ENCODE measurements around the gene TUBE1.
"Not testable (repeated sequence)": the region's sequence is repeated elsewhere in the genome, so short reads cannot be mapped to it uniquely, and the experiment has no call there.

TUBE1 gene

GRCh38 chr6:112065426-112065986 lies 21.8 kb downstream of the TUBE1 start:
- no peak for DNase-seq (ENCODE audit: low read depth)

DNA sequence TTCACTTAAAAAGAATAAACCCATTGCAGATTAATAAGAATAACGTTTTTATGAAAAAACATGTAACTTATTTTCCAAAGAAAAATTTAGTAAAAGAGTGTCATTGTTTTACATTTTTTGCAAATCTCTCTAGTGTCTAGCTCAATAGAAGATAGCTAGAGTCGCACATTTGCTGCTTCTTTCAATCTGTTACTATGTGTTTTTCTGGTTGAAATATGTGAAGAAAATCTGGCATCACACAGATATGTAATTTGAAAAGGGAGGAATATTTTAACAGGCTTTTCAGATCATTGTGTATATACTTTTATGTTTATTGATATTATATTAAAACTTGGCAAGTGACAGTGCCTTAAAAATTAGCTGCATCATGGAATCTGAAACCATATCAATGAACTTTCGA lies 24.3 kb downstream of the TUBE1 start:
- no peak for DNase-seq (ENCODE audit: low read depth)

- DNase-seq (ENCODE audit: low read depth), result no peak
These were observed 25.7 kb downstream of the TUBE1 start for GRCh38 chr6:112061605-112062004.

- no peak for DNase-seq (ENCODE audit: low read depth)
These were observed 28.8 kb downstream of the TUBE1 start for GRCh38 chr6:112058243-112059032.

DNA sequence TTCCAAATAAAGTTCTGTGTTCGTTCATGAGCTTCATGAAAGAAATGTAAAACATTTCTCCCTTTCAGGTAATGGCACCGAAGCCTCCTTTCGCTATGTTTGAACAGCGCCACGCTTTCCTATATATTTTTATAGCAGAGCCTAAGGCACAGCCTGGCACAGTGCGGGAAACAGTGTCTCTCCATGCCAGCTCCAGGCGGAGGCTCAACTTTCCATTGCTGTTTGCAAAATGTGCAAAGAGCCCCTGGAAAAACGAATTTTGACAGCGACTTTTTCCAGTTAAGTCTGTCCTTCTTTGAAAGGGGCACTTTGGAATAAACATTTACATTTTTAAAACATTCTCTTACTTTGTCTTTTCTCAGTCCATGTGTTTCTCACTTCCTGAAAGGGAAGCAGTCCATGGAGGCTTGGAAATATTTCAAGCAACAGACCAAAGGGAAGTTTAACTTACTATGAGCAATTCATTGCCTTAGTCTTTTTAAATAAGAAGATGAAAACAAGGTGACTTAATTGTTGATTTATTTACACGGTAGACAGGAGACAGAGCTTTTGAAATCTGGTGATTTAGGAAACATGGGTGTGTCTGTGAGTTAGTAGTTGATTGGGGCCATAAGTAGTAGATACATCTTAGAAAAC lies 32.6 kb downstream of the TUBE1 start:
- no peak for DNase-seq (ENCODE audit: low read depth)

- no peak for DNase-seq (ENCODE audit: low read depth)
These were observed 33.3 kb downstream of the TUBE1 start, which contains the start of gene CCN6 for GRCh38 chr6:112054001-112054400. TSS of gene CCN6 (plus strand) at chr6:112054104. CDS start at chr6:112054358, 254 bp downstream.

DNA sequence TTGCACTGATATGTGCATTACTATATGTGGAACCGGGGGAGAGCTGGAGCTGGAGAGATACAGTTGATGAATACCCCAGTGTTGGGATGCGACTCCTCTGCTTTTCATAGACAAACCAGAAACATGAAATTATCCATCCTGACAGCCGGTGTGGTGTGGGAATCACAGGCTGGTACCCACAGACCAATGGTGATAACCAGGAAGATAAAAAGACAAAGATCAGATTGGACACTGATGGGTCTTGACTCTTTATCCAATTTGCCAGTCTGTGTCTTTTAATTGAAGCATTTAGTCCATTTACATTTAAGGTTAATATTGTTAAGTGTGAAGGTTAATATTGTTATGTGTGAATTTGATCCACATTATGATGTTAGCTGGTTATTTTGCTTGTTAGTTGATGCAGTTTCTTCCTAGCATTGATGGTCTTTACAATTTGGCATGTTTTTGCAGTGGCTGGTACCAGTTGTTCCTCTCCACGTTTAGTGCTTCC lies 36.0 kb downstream of the TUBE1 start:
- DNase-seq (ENCODE audit: low read depth), result not testable (repeated sequence)

- DNase-seq (ENCODE audit: low read depth), result no peak
These were observed 36.9 kb downstream of the TUBE1 start for GRCh38 chr6:112050429-112050828.

DNA sequence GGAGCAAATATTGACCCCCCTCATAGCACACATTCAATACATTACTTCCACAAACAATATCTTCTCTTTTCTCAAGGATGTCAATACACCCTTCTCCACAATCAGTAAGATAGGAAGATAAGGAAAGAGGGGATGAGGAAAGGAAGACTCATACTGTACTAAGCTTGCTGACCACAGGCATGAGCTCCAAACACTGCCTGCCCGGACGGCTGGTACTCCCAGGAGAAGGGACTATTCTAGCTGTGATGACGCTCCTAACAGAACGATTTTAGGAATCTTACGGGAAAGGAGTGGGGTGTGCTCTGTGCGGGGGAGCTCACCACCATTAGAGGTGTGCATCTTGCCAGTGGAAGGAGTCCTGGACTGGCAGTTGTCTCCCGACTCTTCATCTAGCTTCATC lies 37.3 kb downstream of the TUBE1 start:
- no peak for DNase-seq (ENCODE audit: low read depth)

GRCh38 chr6:112049026-112049799 lies 38.1 kb downstream of the TUBE1 start:
- DNase-seq (ENCODE audit: low read depth), result no peak

GRCh38 chr6:112047523-112047922 lies 39.8 kb downstream of the TUBE1 start:
- DNase-seq (ENCODE audit: low read depth), result not testable (repeated sequence)

GRCh38 chr6:112044856-112045255 lies 42.4 kb downstream of the TUBE1 start:
- DNase-seq (ENCODE audit: low read depth), result no peak

DNA sequence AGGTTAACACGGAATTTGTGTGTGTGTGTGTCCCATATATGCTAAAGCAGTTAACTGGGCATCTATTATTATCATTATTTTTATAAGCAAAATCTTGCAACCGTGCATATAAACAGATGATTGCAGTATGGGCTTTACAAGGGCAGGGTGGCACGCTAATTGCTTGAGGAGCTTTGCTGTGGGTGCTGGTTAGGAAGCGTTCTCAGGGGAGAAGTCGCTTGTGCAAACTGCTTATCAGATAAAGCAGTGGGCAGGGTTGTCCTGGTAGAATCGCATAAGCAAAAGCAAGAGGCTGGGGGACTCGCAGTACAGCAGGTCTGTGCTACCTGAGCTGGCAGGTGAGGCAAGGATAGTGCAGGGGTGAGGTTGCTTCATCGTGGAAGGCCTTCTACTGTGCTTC lies 43.1 kb downstream of the TUBE1 start:
- DNase-seq (ENCODE audit: low read depth), result no peak

GRCh38 chr6:112043032-112044007 lies 44.0 kb downstream of the TUBE1 start:
- peak; percentile 78 for DNase-seq (ENCODE audit: low read depth)

GRCh38 chr6:112041535-112041934 lies 45.7 kb downstream of the TUBE1 start:
- no peak for DNase-seq (ENCODE audit: low read depth)

DNA sequence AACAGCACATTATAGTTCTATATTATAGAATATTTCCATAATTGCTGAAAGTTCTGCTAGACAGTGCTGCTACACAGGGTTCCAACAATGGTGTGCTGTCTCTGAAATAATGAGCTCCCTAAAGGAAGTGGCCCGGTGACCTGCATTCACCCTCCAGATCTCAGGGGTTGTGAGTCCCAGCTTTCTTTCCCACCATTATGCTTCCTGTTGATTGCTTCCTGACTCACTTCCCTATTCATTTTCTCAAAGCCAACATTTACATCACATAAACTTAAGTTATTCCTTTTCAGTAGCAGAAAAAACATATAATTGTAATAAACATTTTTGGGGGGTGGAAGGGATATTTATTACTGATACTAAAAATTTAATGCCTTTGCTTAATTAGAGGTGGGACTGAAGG lies 46.3 kb downstream of the TUBE1 start:
- DNase-seq (ENCODE audit: low read depth), result peak; percentile 21

DNA sequence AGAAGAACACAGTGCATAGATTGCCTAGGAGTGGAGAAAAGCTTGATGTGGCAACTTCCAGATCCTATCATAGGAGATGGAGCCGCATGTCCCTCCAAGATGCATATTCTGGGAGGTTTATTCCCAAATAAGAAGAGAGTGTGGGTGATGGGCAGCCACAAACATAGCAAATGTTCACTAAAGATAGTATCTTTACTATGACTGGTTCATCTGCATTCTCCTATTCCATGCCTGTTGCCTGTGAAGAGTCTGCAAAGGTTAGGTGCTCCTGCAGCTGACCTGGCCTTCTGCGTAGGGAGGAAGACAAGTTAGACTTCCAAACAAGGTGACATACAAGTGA lies 47.9 kb downstream of the TUBE1 start:
- DNase-seq (ENCODE audit: low read depth), result no peak

GRCh38 chr6:112038756-112039430 lies 48.4 kb downstream of the TUBE1 start:
- no peak for DNase-seq (ENCODE audit: low read depth)

- no peak for DNase-seq (ENCODE audit: low read depth)
These were observed 49.0 kb downstream of the TUBE1 start for GRCh38 chr6:112038268-112038667.

DNA sequence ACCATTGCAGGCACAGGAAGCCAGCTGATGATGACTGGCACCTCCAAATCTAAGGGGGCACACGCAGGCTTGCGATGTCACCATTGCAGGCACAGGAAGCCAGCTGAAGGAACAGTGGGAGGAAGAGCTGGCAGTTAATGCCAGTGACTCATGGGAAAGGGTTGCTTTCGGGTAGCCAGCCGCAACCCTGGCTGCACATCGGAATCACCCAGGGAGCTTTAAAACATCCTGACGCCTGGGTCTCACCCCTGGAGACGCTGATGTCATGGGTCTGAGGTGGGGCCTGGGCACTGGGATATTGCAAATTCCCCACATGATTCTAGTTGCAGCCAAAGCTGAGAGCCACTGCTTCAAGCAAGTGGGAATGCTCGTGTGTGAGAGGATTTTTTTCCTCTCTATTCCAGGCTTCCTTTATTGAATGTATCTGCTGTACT lies 49.5 kb downstream of the TUBE1 start:
- DNase-seq (ENCODE audit: low read depth), result no peak
